CD8-positive, alpha-beta memory T cell (primary cell): ENCODE results near the gene FNDC5. TPM values are rescaled to one million over a fixed set of nuclear protein-coding genes. Genes with fewer than 3 reads are reported as not detected.
A peak's percentile ranks its signal among the peaks of the same experiment; 100 is the strongest.

Experiments
- CTCF ChIA-PET: fragments of 350-600 bp; sonication (Branson Sonifier 250); formaldehyde crosslinking; loops from one replicate; lab custom pipeline; 2021; ENCODE audit warnings: antibody characterized with exemption; lab: Charles Lee
- POLR2A ChIA-PET: fragments of 350-600 bp; sonication (Branson Sonifier 250); formaldehyde crosslinking; loops from one replicate; lab custom pipeline; 2021; ENCODE audit warnings: antibody characterized with exemption; lab: Charles Lee
- DNase-seq, 5 donors: peaks; one replicate each; pipeline versions ENCODE4 v3.0.0 to v3.0.0-alpha.2; 2020 to 2022; ENCODE audit warnings: mixed read lengths in 1 of 5
- H3K27ac ChIP-seq: one replicate; pipeline ENCODE4 v1.7.0; 2013; ENCODE audit warnings: low read depth, mild to moderate bottlenecking, low read length, moderate library complexity
- H3K27me3 ChIP-seq: 2 replicates; pipeline ENCODE4 v1.7.0; 2013; ENCODE audit warnings: low read length, mild to moderate bottlenecking; ENCODE audit not compliant: insufficient read depth, poor library complexity, severe bottlenecking
- H3K36me3 ChIP-seq: 2 replicates; pipeline ENCODE4 v1.7.0; 2013; ENCODE audit warnings: mild to moderate bottlenecking, low read length, moderate library complexity; ENCODE audit not compliant: insufficient read depth
- H3K4me1 ChIP-seq: 2 replicates; pipeline ENCODE4 v1.7.0; 2013; ENCODE audit warnings: mild to moderate bottlenecking, low read length, moderate library complexity; ENCODE audit not compliant: insufficient read depth
- H3K4me3 ChIP-seq: 2 replicates; pipeline ENCODE4 v1.7.0; 2013; ENCODE audit warnings: mild to moderate bottlenecking, low read length
- H3K9me3 ChIP-seq: 2 replicates; pipeline ENCODE4 v1.7.0; 2013; ENCODE audit warnings: mild to moderate bottlenecking, low read length
- H3K27ac Mint-ChIP-seq, 8 donors: one replicate each; pipeline ENCODE4 v1.8.0; 2020 to 2021; ENCODE audit warnings: mixed read lengths in 8 of 8, mild to moderate bottlenecking in 6 of 8, inconsistent platforms in 3 of 8, moderate library complexity in 3 of 8
- H3K27me3 Mint-ChIP-seq, 2 donors: one replicate each; pipeline ENCODE4 v1.8.0; 2020 to 2021; ENCODE audit warnings: mixed read lengths in 2 of 2, mild to moderate bottlenecking in 1 of 2, moderate library complexity in 1 of 2
- H3K36me3 Mint-ChIP-seq, 3 donors: one replicate each; pipeline ENCODE4 v1.8.0; 2020 to 2021; ENCODE audit warnings: mixed read lengths in 3 of 3, inconsistent platforms in 1 of 3, mild to moderate bottlenecking in 1 of 3
- H3K4me1 Mint-ChIP-seq, 3 donors: one replicate each; pipeline ENCODE4 v1.8.0; 2020 to 2021; ENCODE audit warnings: mixed read lengths in 3 of 3, inconsistent platforms in 1 of 3, mild to moderate bottlenecking in 1 of 3
- H3K4me3 Mint-ChIP-seq, 7 donors: one replicate each; pipeline ENCODE4 v1.8.0; 2020 to 2021; ENCODE audit warnings: mixed read lengths in 7 of 7, mild to moderate bottlenecking in 6 of 7, moderate library complexity in 4 of 7, inconsistent platforms in 2 of 7
- H3K9me3 Mint-ChIP-seq, 5 donors: one replicate each; pipeline ENCODE4 v1.8.0; 2020 to 2022; ENCODE audit warnings: mixed read lengths in 5 of 5, mild to moderate bottlenecking in 3 of 5, moderate library complexity in 2 of 5, inconsistent platforms in 1 of 5
- polyA plus RNA-seq: library from polyadenylated mRNA; unstranded; fragments of 300-500 nt; fragmentation: Illumina TruSeq; gene quantifications from one replicate; pipeline ENCODE4 v1.2.3, GENCODE V29; 2021
- total RNA-seq, 2 experiments: library from RNA; stranded (reverse); gene quantifications; one replicate each; pipeline ENCODE4 v1.2.3, GENCODE V29; 2021

The FNDC5 gene
- total RNA-seq (not detected), polyA plus RNA-seq (0.77 TPM)

GRCh38 chr1:32870615-32871363, at the start of gene FNDC5:
TSS of gene FNDC5 (minus strand) at chr1:32870912.
- Mint-ChIP-seq H3K9me3 (no peaks in the 10 kb centered on the region), H3K4me1 (peaks cover 19 to 30% (median 24%) of the 10 kb centered on the region in 3 donors), H3K27me3 (peaks cover 42 to 58% of the 10 kb centered on the region in 2 donors), H3K4me3 (peak within 1 kb of the TSS; percentile 73 to 86 (median 77)), H3K36me3 (peaks cover 0 to 14% (median 0%) of the 10 kb centered on the region in 3 donors), H3K27ac (peak within 1 kb of the TSS in 4 of 8 donors; percentile 17 to 73 (median 30))
- POLR2A ChIA-PET = no interaction called here
- no peak for DNase-seq
- Histone ChIP-seq H3K4me1 (peaks cover 7% of the 10 kb centered on the region), H3K4me3 (peak within 1 kb of the TSS; percentile 23), H3K36me3 (no peaks in the 10 kb centered on the region), H3K27ac (no peak within 1 kb of the TSS), H3K27me3 (peaks cover 35% of the 10 kb centered on the region), H3K9me3 (no peaks in the 10 kb centered on the region)
- CTCF ChIA-PET = interaction anchor here (0.9 to 9.5 kb wide), 4 partner anchors 11 to 350 kb away, joined by 3 to 112 read pairs (median 8); no protein-coding TSS in a partner anchor

GRCh38 chr1:32919811-32920733, 49.4 kb upstream of the FNDC5 start:
- no peaks in the 10 kb centered on the region for H3K9me3 Mint-ChIP-seq
- no peaks in the 10 kb centered on the region for H3K36me3 ChIP-seq
- H3K36me3 Mint-ChIP-seq = peaks cover 0 to 4% (median 0%) of the 10 kb centered on the region in 3 donors
- peaks cover 15 to 20% (median 16%) of the 10 kb centered on the region in 3 donors for H3K4me1 Mint-ChIP-seq
- no peak for DNase-seq
- peaks cover 7% of the 10 kb centered on the region for H3K4me1 ChIP-seq
- H3K4me3 ChIP-seq = no peak overlapping the region
- peaks cover 42% of the 10 kb centered on the region for H3K27me3 ChIP-seq
- ChIA-PET CTCF (interaction anchor here (1.5 kb wide), 1 partner anchor 14 kb away, joined by 3 read pairs; no protein-coding TSS in a partner anchor), POLR2A (interaction anchor here (0.6 kb wide), 1 partner anchor 273 kb away, joined by 4 read pairs; no protein-coding TSS in a partner anchor)
- no peak overlapping the region for H3K4me3 Mint-ChIP-seq
- H3K9me3 ChIP-seq = no peaks in the 10 kb centered on the region
- peak overlapping the region in 1 of 8 donors; percentile 17 for H3K27ac Mint-ChIP-seq
- H3K27me3 Mint-ChIP-seq = peaks cover 50 to 68% of the 10 kb centered on the region in 2 donors
- no peak overlapping the region for H3K27ac ChIP-seq

GRCh38 chr1:32918179-32918578, 47.5 kb upstream of the FNDC5 start:
- no peaks in the 10 kb centered on the region for H3K9me3 ChIP-seq
- ChIA-PET POLR2A (no interaction called here), CTCF (no interaction called here)
- no peak overlapping the region for H3K27ac Mint-ChIP-seq
- H3K4me1 ChIP-seq = no peaks in the 10 kb centered on the region
- peaks cover 34 to 58% of the 10 kb centered on the region in 2 donors for H3K27me3 Mint-ChIP-seq
- no peak overlapping the region for H3K4me3 Mint-ChIP-seq
- DNase-seq = no peak
- no peaks in the 10 kb centered on the region for H3K36me3 ChIP-seq
- no peaks in the 10 kb centered on the region for H3K36me3 Mint-ChIP-seq
- no peaks in the 10 kb centered on the region for H3K9me3 Mint-ChIP-seq
- H3K27me3 ChIP-seq = peaks cover 24% of the 10 kb centered on the region
- no peak overlapping the region for H3K4me3 ChIP-seq
- H3K27ac ChIP-seq = no peak overlapping the region
- H3K4me1 Mint-ChIP-seq = peaks cover 6 to 8% (median 7%) of the 10 kb centered on the region in 3 donors

- H3K36me3 ChIP-seq = no peaks in the 10 kb centered on the region
- CTCF ChIA-PET = interaction anchor here (1.5 kb wide), 1 partner anchor 21 kb away, joined by 3 read pairs; no protein-coding TSS in a partner anchor
- Mint-ChIP-seq H3K36me3 (no peaks in the 10 kb centered on the region), H3K27ac (no peak overlapping the region), H3K27me3 (peaks cover 29 to 51% of the 10 kb centered on the region in 2 donors), H3K4me1 (peaks cover 6 to 8% (median 7%) of the 10 kb centered on the region in 3 donors), H3K4me3 (peak overlapping the region in 1 of 7 donors; percentile 27), H3K9me3 (no peaks in the 10 kb centered on the region)
- H3K27me3 ChIP-seq = peaks cover 22% of the 10 kb centered on the region
- no peak overlapping the region for H3K27ac ChIP-seq
- POLR2A ChIA-PET = no interaction called here
- no peak overlapping the region for H3K4me3 ChIP-seq
- no peaks in the 10 kb centered on the region for H3K9me3 ChIP-seq
- H3K4me1 ChIP-seq = no peaks in the 10 kb centered on the region
- no peak for DNase-seq
Observed at GRCh38 chr1:32917521-32917920, 46.8 kb upstream of the FNDC5 start.

- CTCF ChIA-PET = interaction anchor here (1.5 kb wide), 1 partner anchor 19 kb away, joined by 3 read pairs; no protein-coding TSS in a partner anchor
- Histone ChIP-seq H3K9me3 (no peaks in the 10 kb centered on the region), H3K27me3 (peaks cover 12% of the 10 kb centered on the region), H3K4me3 (no peak overlapping the region), H3K27ac (no peak overlapping the region), H3K36me3 (no peaks in the 10 kb centered on the region), H3K4me1 (no peaks in the 10 kb centered on the region)
- no peaks in the 10 kb centered on the region for H3K9me3 Mint-ChIP-seq
- H3K4me1 Mint-ChIP-seq = peaks cover 6 to 8% (median 7%) of the 10 kb centered on the region in 3 donors
- no peak overlapping the region for H3K4me3 Mint-ChIP-seq
- DNase-seq = no peak
- H3K27ac Mint-ChIP-seq = no peak overlapping the region
- no peaks in the 10 kb centered on the region for H3K36me3 Mint-ChIP-seq
- POLR2A ChIA-PET = interaction anchor here (0.7 kb wide), 1 partner anchor 476 kb away, joined by 4 read pairs; no protein-coding TSS in a partner anchor
- H3K27me3 Mint-ChIP-seq = peaks cover 19 to 39% of the 10 kb centered on the region in 2 donors
Observed at GRCh38 chr1:32915766-32916706, 45.3 kb upstream of the FNDC5 start.

- Mint-ChIP-seq H3K4me3 (no peak overlapping the region), H3K9me3 (no peaks in the 10 kb centered on the region), H3K27ac (no peak overlapping the region), H3K27me3 (peaks cover 1 to 14% of the 10 kb centered on the region in 2 donors), H3K4me1 (no peaks in the 10 kb centered on the region), H3K36me3 (no peaks in the 10 kb centered on the region)
- no peaks in the 10 kb centered on the region for H3K9me3 ChIP-seq
- no peak overlapping the region for H3K27ac ChIP-seq
- no peak overlapping the region for H3K4me3 ChIP-seq
- POLR2A ChIA-PET = no interaction called here
- H3K36me3 ChIP-seq = no peaks in the 10 kb centered on the region
- no peaks in the 10 kb centered on the region for H3K4me1 ChIP-seq
- CTCF ChIA-PET = no interaction called here
- DNase-seq = no peak
- no peaks in the 10 kb centered on the region for H3K27me3 ChIP-seq
Observed at GRCh38 chr1:32910319-32910718, 39.6 kb upstream of the FNDC5 start.

- H3K9me3 Mint-ChIP-seq = no peaks in the 10 kb centered on the region
- ChIA-PET POLR2A (interaction anchor here (0.7 kb wide), 1 partner anchor 9 kb away, joined by 8 read pairs; no protein-coding TSS in a partner anchor), CTCF (no interaction called here)
- H3K36me3 ChIP-seq = no peaks in the 10 kb centered on the region
- H3K36me3 Mint-ChIP-seq = no peaks in the 10 kb centered on the region
- H3K4me3 ChIP-seq = no peak overlapping the region
- H3K9me3 ChIP-seq = no peaks in the 10 kb centered on the region
- H3K27ac Mint-ChIP-seq = no peak overlapping the region
- H3K27me3 ChIP-seq = peaks cover 5% of the 10 kb centered on the region
- DNase-seq = no peak
- H3K27ac ChIP-seq = no peak overlapping the region
- no peaks in the 10 kb centered on the region for H3K4me1 Mint-ChIP-seq
- no peak overlapping the region for H3K4me3 Mint-ChIP-seq
- no peaks in the 10 kb centered on the region for H3K4me1 ChIP-seq
- H3K27me3 Mint-ChIP-seq = peaks cover 12% of the 10 kb centered on the region in 2 donors
Observed at GRCh38 chr1:32907435-32907834, 36.7 kb upstream of the FNDC5 start.
